B cell (primary cell): ENCODE measurements around the gene ADAMTS13. TPM values are rescaled to one million over a fixed set of nuclear protein-coding genes. Genes with fewer than 3 reads are reported as not detected.
A peak's percentile ranks its signal among the peaks of the same experiment; 100 is the strongest.

Experiments used
- ATAC-seq: fragments of 200-7000 bp; cut with Tn5 transposase; one replicate; pipeline ENCODE4 v1.10.0; 2021; ENCODE audit warnings: low read depth, mild to moderate bottlenecking, moderate number of reproducible peaks, moderate library complexity
- CTCF ChIA-PET: fragments of 350-600 bp; sonication (Branson Sonifier 250); formaldehyde crosslinking; loops from one replicate; lab custom pipeline; 2021; ENCODE audit warnings: antibody characterized with exemption, inconsistent platforms; lab: Charles Lee
- POLR2A ChIA-PET: fragments of 350-600 bp; sonication (Branson Sonifier 250); formaldehyde crosslinking; loops from one replicate; lab custom pipeline; 2021; ENCODE audit warnings: antibody characterized with exemption; lab: Charles Lee
- DNase-seq: peaks from one replicate; pipeline ENCODE4 v3.0.0; 2013
- H2AFZ ChIP-seq: 2 replicates; pipeline ENCODE4 v1.6.1; 2012; ENCODE audit warnings: mild to moderate bottlenecking, low read depth, low read length; ENCODE audit not compliant: insufficient read depth, poor library complexity, severe bottlenecking
- H3K27ac ChIP-seq, 2 donors: 1 replicate in 1 of 2; 2 replicates in 1 of 2; pipeline ENCODE4 v1.5.1; 2012 to 2013; ENCODE audit warnings: low read length in 2 of 2, mild to moderate bottlenecking in 2 of 2, moderate library complexity in 1 of 2
- H3K27me3 ChIP-seq, 4 experiments: fragments of 200-600 bp in 1 of 4; sonication (generic) in 1 of 4; replicated peaks in 1 of 4; 1 replicate in 2 of 4; 2 replicates in 2 of 4; pipeline versions ENCODE4 v1.6.1 to v1.7.0; 2013 to 2016; ENCODE audit warnings: low read length in 3 of 4, mild to moderate bottlenecking in 2 of 4, mixed read lengths in 1 of 4, moderate library complexity in 1 of 4; ENCODE audit not compliant: insufficient read depth in 4 of 4, control insufficient read depth in 3 of 4; ENCODE audit errors: control extremely low read depth in 1 of 4
- H3K36me3 ChIP-seq, 2 experiments: replicated peaks in 1 of 2; 1 replicate in 1 of 2; 2 replicates in 1 of 2; pipeline versions ENCODE4 v1.6.1 to v1.7.1; 2013; ENCODE audit warnings: low read length in 1 of 2; ENCODE audit not compliant: insufficient read depth in 2 of 2, control insufficient read depth in 1 of 2; ENCODE audit errors: control extremely low read depth in 1 of 2, extremely low read depth in 1 of 2
- H3K4me1 ChIP-seq, 2 donors: fragments of 200-600 bp in 1 of 2; sonication (generic) in 1 of 2; 1 replicate in 1 of 2; 2 replicates in 1 of 2; pipeline versions ENCODE4 v1.5.1 to v1.6.1; 2013 to 2017; ENCODE audit warnings: low read length in 2 of 2; ENCODE audit not compliant: control insufficient read depth in 2 of 2, insufficient read depth in 2 of 2
- H3K4me2 ChIP-seq: replicated peaks from 2 replicates; pipeline ENCODE3; 2012; ENCODE audit warnings: mild to moderate bottlenecking, low read depth, low read length; ENCODE audit not compliant: poor library complexity, severe bottlenecking
- H3K4me3 ChIP-seq, 5 experiments: fragments of 200-600 bp in 1 of 5; sonication (generic) in 1 of 5; 1 replicate in 3 of 5; 2 replicates in 2 of 5; pipeline versions ENCODE4 v1.5.1 to v1.7.0; 2011 to 2016; ENCODE audit warnings: low read length in 4 of 5, mild to moderate bottlenecking in 4 of 5, low read depth in 2 of 5, control low read depth in 1 of 5, moderate library complexity in 1 of 5; ENCODE audit not compliant: insufficient read depth in 1 of 5; ENCODE audit errors: control extremely low read depth in 1 of 5, extremely low read depth in 1 of 5
- H3K79me2 ChIP-seq: fragments of 200-600 bp; sonication (generic); one replicate; pipeline ENCODE4 v1.6.0; 2016; ENCODE audit warnings: low read length; ENCODE audit not compliant: control insufficient read depth, insufficient read depth
- H3K9ac ChIP-seq: fragments of 200-600 bp; sonication (generic); 2 replicates; pipeline ENCODE4 v1.6.1; 2017; ENCODE audit warnings: mild to moderate bottlenecking, low read length, moderate library complexity
- H3K9me3 ChIP-seq, 3 donors: one replicate each; pipeline versions ENCODE4 v1.6.1 to v1.7.1; 2013; ENCODE audit warnings: low read length in 2 of 3; ENCODE audit not compliant: control insufficient read depth in 2 of 3, insufficient read depth in 1 of 3; ENCODE audit errors: control extremely low read depth in 1 of 3
- H4K20me1 ChIP-seq: 2 replicates; pipeline ENCODE4 v1.6.0; 2012; ENCODE audit warnings: mild to moderate bottlenecking, low read length; ENCODE audit not compliant: insufficient read depth, control insufficient read depth, poor library complexity, severe bottlenecking
- H3K27ac Mint-ChIP-seq: one replicate; pipeline ENCODE4 v1.8.0; 2021; ENCODE audit warnings: mixed read lengths
- H3K27me3 Mint-ChIP-seq: one replicate; pipeline ENCODE4 v1.8.0; 2021; ENCODE audit warnings: mixed read lengths
- H3K4me1 Mint-ChIP-seq: one replicate; pipeline ENCODE4 v1.8.0; 2021; ENCODE audit warnings: mixed read lengths
- H3K4me3 Mint-ChIP-seq: one replicate; pipeline ENCODE4 v1.8.0; 2021; ENCODE audit warnings: mixed read lengths
- H3K9me3 Mint-ChIP-seq: one replicate; pipeline ENCODE4 v1.8.0; 2022; ENCODE audit warnings: mixed read lengths; ENCODE audit not compliant: insufficient read depth
- CTCF ChIP-seq: fragments of 200-600 bp; IDR thresholded peaks from one replicate; pipeline ENCODE4 v1.8.0; 2022; ENCODE audit warnings: antibody characterized with exemption, mild to moderate bottlenecking
- EZH2 ChIP-seq: IDR thresholded peaks from 2 replicates; pipeline ENCODE4 v1.6.1; 2012; ENCODE audit warnings: borderline replicate concordance, low read depth, mild to moderate bottlenecking, moderate library complexity, low read length; ENCODE audit not compliant: insufficient read depth, poor library complexity, severe bottlenecking
- WGBS: methylation state at CpG from one replicate; pipeline ENCODE4 v1.1.5; 2013; ENCODE audit warnings: missing lambda C conversion rate; ENCODE audit not compliant: insufficient coverage; 5-methylcytosine and 5-hydroxymethylcytosine counted together
- intact Hi-C: fragments of 100-400 bp; cut with micrococcal nuclease; formaldehyde crosslinking; loops from one replicate; pipeline ENCODE4 v1.10.0; 2022
- polyA plus RNA-seq: library from polyadenylated mRNA; depleted of rRNA; stranded (reverse); fragments of >200 nt; gene quantifications from 2 replicates; pipeline ENCODE4 v1.2.3, GENCODE V29; 2012
- total RNA-seq, 2 donors: library from RNA; stranded (reverse); fragments of 120-200 nt in 1 of 2; gene quantifications; 1 replicate in 1 of 2; 2 replicates in 1 of 2; pipeline versions ENCODE4 v1.2.3 to v1.2.4, GENCODE V29; 2013 to 2022

Gene ADAMTS13
- total and polyA plus RNA-seq, 2 donors (not counting 1 experiment from before 2014, with no cell fraction given) = 2.5 to 5.7 TPM

- H3K9ac ChIP-seq = no peak overlapping the region
- H2AFZ ChIP-seq = no peak overlapping the region
- intact Hi-C loops = loop anchor here (2.0 kb wide), 1 partner anchor 43 kb away; no protein-coding TSS in a partner anchor
- H3K27ac Mint-ChIP-seq = no peak overlapping the region
- DNase-seq = no peak
- ChIA-PET CTCF (no interaction called here), POLR2A (no interaction called here)
- H3K27me3 Mint-ChIP-seq = no peaks in the 10 kb centered on the region
- peaks cover 31% of the 10 kb centered on the region for H3K79me2 ChIP-seq
- no peak overlapping the region for H3K4me3 ChIP-seq
- no peak for ATAC-seq
- no peak overlapping the region for H3K27ac ChIP-seq
- H3K4me3 Mint-ChIP-seq = no peak overlapping the region
- peaks cover 13 to 23% of the 10 kb centered on the region in 2 donors for H3K4me1 ChIP-seq
- H3K27me3 ChIP-seq = no peaks in the 10 kb centered on the region
- H3K4me1 Mint-ChIP-seq = peaks cover 16% of the 10 kb centered on the region
- peaks cover 0 to under 1% of the 10 kb centered on the region in 2 experiments for H3K36me3 ChIP-seq
- no peak for TF ChIP-seq CTCF
- no peak for TF ChIP-seq EZH2
- no peaks in the 10 kb centered on the region for H3K9me3 Mint-ChIP-seq
- H3K9me3 ChIP-seq = no peaks in the 10 kb centered on the region
- 76% methylated on average over 4 of the region's 6 CpGs for WGBS
- no peak overlapping the region for H3K4me2 ChIP-seq
- peaks cover 27% of the 10 kb centered on the region for H4K20me1 ChIP-seq
These were observed 44.4 kb upstream of the ADAMTS13 start for GRCh38 chr9:133377721-133378216.

DNA sequence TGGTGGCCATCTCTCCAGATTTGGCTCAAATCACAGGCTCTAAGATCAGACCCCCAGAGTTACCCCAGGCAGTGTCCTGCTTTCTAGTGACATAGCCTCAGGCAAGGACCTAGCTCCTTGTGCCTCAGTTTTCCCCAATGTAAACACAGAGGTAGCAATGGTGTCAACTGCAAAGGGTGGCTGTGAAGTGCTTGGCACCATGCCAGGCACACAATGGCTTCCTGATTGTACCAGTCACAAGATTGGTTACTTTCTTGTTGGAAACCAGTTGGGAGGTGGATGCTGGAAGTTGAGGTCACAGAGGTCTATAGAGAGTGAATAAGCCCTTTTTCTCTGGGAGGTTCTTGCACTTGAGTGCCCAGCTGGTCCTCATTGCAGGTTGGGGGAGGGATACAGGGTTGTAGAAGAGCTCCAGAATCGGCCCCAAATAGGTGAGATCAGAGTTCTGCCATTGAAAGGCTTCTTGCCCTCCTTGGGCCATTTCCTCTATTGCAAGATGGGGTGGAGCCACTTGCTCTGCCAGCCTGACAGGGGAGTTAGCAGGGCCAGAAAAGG lies 43.7 kb upstream of the ADAMTS13 start:
- Histone ChIP-seq H2AFZ (no peak overlapping the region), H3K27me3 (no peaks in the 10 kb centered on the region), H3K4me1 (peaks cover 13 to 22% of the 10 kb centered on the region in 2 donors), H4K20me1 (peaks cover 20% of the 10 kb centered on the region), H3K36me3 (no peaks in the 10 kb centered on the region), H3K27ac (no peak overlapping the region), H3K4me3 (no peak overlapping the region), H3K79me2 (peaks cover 24% of the 10 kb centered on the region), H3K4me2 (no peak overlapping the region), H3K9me3 (no peaks in the 10 kb centered on the region), H3K9ac (no peak overlapping the region)
- ChIA-PET POLR2A (no interaction called here), CTCF (interaction anchor here (1.2 to 1.3 kb wide), 2 partner anchors 21 kb away, joined by 3 read pairs; no protein-coding TSS in a partner anchor)
- Mint-ChIP-seq H3K4me1 (peaks cover 13% of the 10 kb centered on the region), H3K9me3 (no peaks in the 10 kb centered on the region), H3K4me3 (peak overlapping the region; percentile 47), H3K27ac (no peak overlapping the region), H3K27me3 (no peaks in the 10 kb centered on the region)
- TF ChIP-seq EZH2 (no peak), CTCF (no peak)
- intact Hi-C loops = no loop called here
- WGBS = 80% methylated on average over 1 of the region's 1 CpG
- DNase-seq = no peak
- ATAC-seq = no peak
